ENCODE results near the gene CP.

CP gene

DNA sequence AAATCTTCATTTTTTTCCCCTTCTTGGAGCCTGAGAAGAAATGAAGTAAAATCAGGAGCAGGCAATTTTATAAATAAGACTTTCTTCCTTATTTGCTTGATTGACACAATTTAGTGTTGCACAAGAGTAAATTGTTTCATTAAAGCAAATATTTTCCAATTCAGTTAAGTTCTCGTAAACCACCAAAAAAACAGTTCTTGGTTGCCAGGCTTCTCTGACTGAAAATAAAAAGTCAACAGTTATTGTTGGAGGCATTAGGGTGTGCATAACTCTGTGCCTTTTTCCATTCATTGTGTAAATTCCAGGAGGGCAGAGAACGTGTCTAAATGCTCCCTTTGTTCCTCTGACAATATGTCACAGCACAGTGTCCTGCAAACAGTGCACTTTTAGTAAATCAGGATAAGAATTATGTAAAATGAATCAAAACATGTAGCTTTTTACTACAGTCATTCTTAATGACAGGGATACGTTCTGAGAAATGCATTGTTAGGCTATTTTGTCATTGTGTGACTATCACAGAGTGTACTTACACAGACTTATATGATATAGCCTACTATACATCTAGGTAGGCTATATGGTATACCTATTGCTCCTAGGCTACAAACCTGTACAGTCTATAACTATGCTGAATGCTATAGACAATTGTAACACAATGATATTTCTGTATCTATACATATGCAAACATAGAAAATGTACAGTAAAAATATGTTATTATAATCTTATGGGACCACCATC lies at the start of gene CP:
TSS of gene CP (minus strand) at position 47 of the 735 bp plus-strand sequence. CDS start at position 10, 37 bp downstream.
- Mint-ChIP-seq H3K27me3 (peaks cover 3% of the 10 kb centered on the region), H3K9me3 (no peaks in the 10 kb centered on the region), H3K36me3 (no peaks in the 10 kb centered on the region), H3K4me3 (no peak within 1 kb of the TSS), H3K27ac (no peak within 1 kb of the TSS), H3K4me1 (peaks cover 17% of the 10 kb centered on the region)

DNA sequence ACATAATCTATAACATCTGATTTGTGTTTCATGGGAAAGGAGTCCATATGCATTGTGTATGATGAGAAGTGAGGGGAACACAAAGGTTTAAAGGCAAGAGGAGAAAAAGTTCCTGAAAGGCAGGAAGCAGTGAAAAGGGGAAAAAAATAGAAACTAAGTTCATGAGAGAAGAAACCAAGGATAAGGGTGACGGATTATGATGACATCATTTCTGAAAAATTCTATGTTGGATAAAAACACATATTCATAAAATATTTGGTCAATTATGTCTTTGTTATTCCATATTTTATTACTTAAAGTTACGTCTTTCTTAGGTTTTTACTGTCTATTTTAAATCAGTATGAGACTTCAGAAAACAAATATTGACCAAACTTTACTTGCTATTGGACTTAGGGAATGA lies 48.6 kb upstream of the CP start:
- H3K9me3 Mint-ChIP-seq, result no peaks in the 10 kb centered on the region
- H3K4me3 Mint-ChIP-seq, result no peak overlapping the region
- H3K27me3 Mint-ChIP-seq, result no peaks in the 10 kb centered on the region
- H3K36me3 Mint-ChIP-seq, result no peaks in the 10 kb centered on the region
- no peaks in the 10 kb centered on the region for H3K4me1 Mint-ChIP-seq
- no peak overlapping the region for H3K27ac Mint-ChIP-seq

DNA sequence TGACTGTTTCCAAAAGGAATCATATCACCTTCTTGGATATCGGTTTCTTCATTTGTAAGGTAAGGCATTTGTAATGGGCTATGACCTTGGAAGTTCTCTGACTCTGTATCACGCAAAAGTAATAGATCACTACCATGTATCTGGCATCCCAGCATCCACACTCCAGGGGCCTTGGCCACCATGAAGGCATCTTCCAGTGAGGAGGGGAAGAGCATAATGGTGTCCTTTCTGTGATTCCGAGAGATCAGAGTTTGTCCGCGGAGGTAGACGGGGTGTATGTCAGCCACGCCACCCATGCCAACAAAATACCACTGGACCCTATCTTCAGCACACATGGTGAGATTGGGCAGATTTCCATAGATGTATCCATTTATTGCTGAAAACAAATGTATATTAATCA lies 48.1 kb upstream of the CP start:
- H3K27ac Mint-ChIP-seq, result no peak overlapping the region
- H3K4me1 Mint-ChIP-seq, result no peaks in the 10 kb centered on the region
- H3K27me3 Mint-ChIP-seq, result no peaks in the 10 kb centered on the region
- no peaks in the 10 kb centered on the region for H3K9me3 Mint-ChIP-seq
- H3K4me3 Mint-ChIP-seq, result no peak overlapping the region
- H3K36me3 Mint-ChIP-seq, result no peaks in the 10 kb centered on the region

DNA sequence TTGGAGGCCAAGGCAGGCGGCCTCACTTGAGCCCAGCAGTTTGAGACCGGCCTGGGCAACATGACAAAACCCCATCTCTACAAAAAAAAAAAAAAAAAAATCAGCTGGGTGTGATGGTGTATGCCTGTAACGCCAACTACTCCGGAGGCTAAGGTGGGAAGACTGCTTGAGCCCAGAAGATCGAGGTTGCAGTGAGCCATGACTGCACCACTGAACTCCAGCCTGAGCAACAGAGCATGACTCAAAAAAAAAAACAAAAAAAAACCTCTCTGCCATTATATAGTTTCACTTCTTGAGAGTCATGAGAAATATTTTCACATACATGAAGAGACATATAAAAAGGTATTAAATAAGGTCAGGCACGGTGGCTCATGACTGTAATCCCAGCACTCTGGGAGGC lies 45.9 kb upstream of the CP start:
- no peaks in the 10 kb centered on the region for H3K4me1 Mint-ChIP-seq
- H3K27me3 Mint-ChIP-seq, result no peaks in the 10 kb centered on the region
- H3K4me3 Mint-ChIP-seq, result no peak overlapping the region
- H3K27ac Mint-ChIP-seq, result no peak overlapping the region
- H3K9me3 Mint-ChIP-seq, result no peaks in the 10 kb centered on the region
- H3K36me3 Mint-ChIP-seq, result no peaks in the 10 kb centered on the region

- no peak overlapping the region for H3K27ac Mint-ChIP-seq
- H3K4me3 Mint-ChIP-seq, result no peak overlapping the region
- no peaks in the 10 kb centered on the region for H3K36me3 Mint-ChIP-seq
- H3K9me3 Mint-ChIP-seq, result no peaks in the 10 kb centered on the region
- H3K4me1 Mint-ChIP-seq, result no peaks in the 10 kb centered on the region
- no peaks in the 10 kb centered on the region for H3K27me3 Mint-ChIP-seq
These were observed 45.1 kb upstream of the CP start for GRCh38 chr3:149266736-149267135.

DNA sequence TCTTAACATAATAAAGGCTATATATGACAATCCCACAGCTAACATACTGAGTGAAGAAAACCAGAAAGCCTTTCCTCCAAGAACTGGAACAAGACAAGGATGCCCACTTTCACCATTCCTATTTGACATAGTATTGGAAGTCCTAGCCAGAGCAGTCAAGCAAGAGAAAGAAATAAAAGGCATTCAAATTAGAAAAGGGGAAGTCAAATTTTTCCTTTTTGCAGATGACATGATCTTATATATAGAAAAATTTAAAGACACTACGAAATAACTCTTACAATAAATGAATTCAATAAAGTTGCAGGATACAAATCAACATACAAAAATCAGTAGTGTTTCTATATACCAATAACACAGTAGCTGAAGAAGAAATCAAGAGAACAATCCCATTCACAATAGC lies 42.2 kb upstream of the CP start:
- no peaks in the 10 kb centered on the region for H3K36me3 Mint-ChIP-seq
- H3K9me3 Mint-ChIP-seq, result no peaks in the 10 kb centered on the region
- no peaks in the 10 kb centered on the region for H3K4me1 Mint-ChIP-seq
- no peak overlapping the region for H3K27ac Mint-ChIP-seq
- peaks cover 1% of the 10 kb centered on the region for H3K27me3 Mint-ChIP-seq
- H3K4me3 Mint-ChIP-seq, result no peak overlapping the region

- Mint-ChIP-seq H3K9me3 (no peaks in the 10 kb centered on the region), H3K4me1 (no peaks in the 10 kb centered on the region), H3K4me3 (no peak overlapping the region), H3K36me3 (no peaks in the 10 kb centered on the region), H3K27me3 (peaks cover 1% of the 10 kb centered on the region), H3K27ac (no peak overlapping the region)
These were observed 37.1 kb upstream of the CP start for GRCh38 chr3:149258714-149259113.

GRCh38 chr3:149258298-149258697 lies 36.7 kb upstream of the CP start:
- H3K4me1 Mint-ChIP-seq, result no peaks in the 10 kb centered on the region
- H3K36me3 Mint-ChIP-seq, result no peaks in the 10 kb centered on the region
- H3K4me3 Mint-ChIP-seq, result no peak overlapping the region
- no peak overlapping the region for H3K27ac Mint-ChIP-seq
- no peaks in the 10 kb centered on the region for H3K9me3 Mint-ChIP-seq
- peaks cover 1% of the 10 kb centered on the region for H3K27me3 Mint-ChIP-seq

DNA sequence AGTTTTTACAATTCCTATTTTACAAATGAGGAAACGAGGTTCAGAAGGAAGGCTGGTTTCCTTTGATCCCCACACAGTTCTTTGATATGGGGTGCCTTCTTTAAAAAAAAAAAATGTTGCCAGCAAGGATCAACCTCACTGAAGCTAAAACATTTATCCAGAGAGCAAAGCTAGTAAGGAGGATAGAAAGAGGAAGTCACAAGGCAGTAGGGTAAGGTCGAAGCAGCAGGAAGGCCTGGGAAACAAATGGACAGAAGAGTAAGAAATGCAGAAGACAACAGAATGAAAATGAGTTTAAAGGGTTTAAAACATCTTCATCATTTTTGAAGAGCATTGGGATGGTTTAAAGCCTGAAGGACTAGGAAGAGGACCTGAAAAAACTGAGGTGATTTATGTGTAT lies 30.6 kb upstream of the CP start:
- H3K36me3 Mint-ChIP-seq, result no peaks in the 10 kb centered on the region

DNA sequence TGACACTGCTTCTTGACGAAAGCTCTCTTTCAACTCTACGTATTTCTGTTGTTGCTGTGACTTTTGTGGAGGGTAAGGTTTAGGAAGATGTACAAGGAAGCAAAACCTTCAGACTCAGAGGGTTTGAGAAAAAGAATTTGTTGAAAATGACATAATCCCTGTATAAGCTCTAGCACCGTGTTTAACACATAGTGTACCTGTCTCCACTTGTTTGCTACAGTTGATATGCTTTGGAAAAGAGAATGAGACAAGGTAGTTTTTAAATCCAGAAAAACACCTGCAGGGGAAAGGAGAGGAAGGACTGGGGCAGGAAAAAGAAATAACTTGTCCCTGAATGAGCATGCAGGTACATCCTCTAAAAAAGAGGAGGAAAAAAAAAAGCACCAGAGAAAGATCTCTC lies 29.6 kb upstream of the CP start:
- Mint-ChIP-seq H3K27ac (no peak overlapping the region), H3K4me3 (no peak overlapping the region), H3K27me3 (peaks cover 2% of the 10 kb centered on the region), H3K9me3 (no peaks in the 10 kb centered on the region), H3K4me1 (peaks cover 15% of the 10 kb centered on the region), H3K36me3 (no peaks in the 10 kb centered on the region)

More for the DNA sequence above, 30.6 kb upstream of the CP start:
- H3K27me3 Mint-ChIP-seq, result peaks cover 2% of the 10 kb centered on the region
- H3K4me3 Mint-ChIP-seq, result no peak overlapping the region
- peaks cover 14% of the 10 kb centered on the region for H3K4me1 Mint-ChIP-seq
- H3K9me3 Mint-ChIP-seq, result no peaks in the 10 kb centered on the region
- no peak overlapping the region for H3K27ac Mint-ChIP-seq

DNA sequence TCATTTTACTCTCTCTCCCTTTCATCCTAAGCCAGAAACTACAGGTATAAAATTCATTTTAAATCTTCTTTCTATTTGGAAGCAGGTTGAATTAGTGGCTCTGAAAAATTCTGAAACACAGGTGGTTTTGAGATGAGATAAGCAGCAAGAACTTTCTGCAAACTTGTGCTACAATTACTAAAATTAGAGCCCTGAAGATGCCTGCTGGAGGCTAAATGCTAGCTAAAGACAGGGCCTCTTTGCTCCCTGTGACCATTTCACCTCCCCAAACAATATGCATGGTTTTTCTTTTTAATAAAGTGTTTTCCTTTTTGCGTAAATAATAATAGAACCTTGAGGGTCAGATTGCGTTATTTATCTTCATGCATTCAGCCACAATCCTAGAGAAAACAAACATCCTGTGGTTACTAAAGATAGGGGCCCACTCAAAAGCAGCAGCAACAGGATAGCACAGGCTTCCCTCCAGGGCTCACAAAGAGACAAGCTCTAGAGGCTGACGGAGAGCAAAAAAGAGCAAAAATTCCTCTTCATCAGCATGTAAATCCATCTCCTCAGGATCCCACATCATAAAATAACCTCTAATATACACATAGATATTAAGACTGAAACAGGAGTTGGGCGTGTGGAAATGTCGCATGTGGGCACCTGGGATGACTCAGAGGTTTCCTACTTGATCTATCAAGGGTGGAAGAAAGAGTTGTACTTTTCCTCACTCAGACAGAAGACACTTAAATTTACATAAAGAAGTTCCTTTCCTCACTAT lies 26.5 kb upstream of the CP start:
- no peaks in the 10 kb centered on the region for H3K36me3 Mint-ChIP-seq
- peaks cover 2% of the 10 kb centered on the region for H3K27me3 Mint-ChIP-seq
- H3K4me1 Mint-ChIP-seq, result peaks cover 23% of the 10 kb centered on the region
- no peaks in the 10 kb centered on the region for H3K9me3 Mint-ChIP-seq
- no peak overlapping the region for H3K4me3 Mint-ChIP-seq
- peak overlapping the region; percentile 14 for H3K27ac Mint-ChIP-seq

- Mint-ChIP-seq H3K4me3 (no peak overlapping the region), H3K4me1 (peaks cover 23% of the 10 kb centered on the region), H3K27ac (no peak overlapping the region), H3K9me3 (no peaks in the 10 kb centered on the region), H3K36me3 (no peaks in the 10 kb centered on the region), H3K27me3 (peaks cover 2% of the 10 kb centered on the region)
These were observed 25.5 kb upstream of the CP start for GRCh38 chr3:149247008-149247710.

- H3K27ac Mint-ChIP-seq, result no peak overlapping the region
- peak overlapping the region; percentile 27 for H3K4me3 Mint-ChIP-seq
- no peaks in the 10 kb centered on the region for H3K36me3 Mint-ChIP-seq
- H3K4me1 Mint-ChIP-seq, result peaks cover 23% of the 10 kb centered on the region
- H3K9me3 Mint-ChIP-seq, result no peaks in the 10 kb centered on the region
- peaks cover 2% of the 10 kb centered on the region for H3K27me3 Mint-ChIP-seq
These were observed 24.3 kb upstream of the CP start for GRCh38 chr3:149245738-149246451.

GRCh38 chr3:149243540-149243939 lies 21.9 kb upstream of the CP start:
- Mint-ChIP-seq H3K27ac (no peak overlapping the region), H3K4me3 (no peak overlapping the region), H3K9me3 (no peaks in the 10 kb centered on the region), H3K27me3 (no peaks in the 10 kb centered on the region), H3K4me1 (peaks cover 18% of the 10 kb centered on the region), H3K36me3 (no peaks in the 10 kb centered on the region)

DNA sequence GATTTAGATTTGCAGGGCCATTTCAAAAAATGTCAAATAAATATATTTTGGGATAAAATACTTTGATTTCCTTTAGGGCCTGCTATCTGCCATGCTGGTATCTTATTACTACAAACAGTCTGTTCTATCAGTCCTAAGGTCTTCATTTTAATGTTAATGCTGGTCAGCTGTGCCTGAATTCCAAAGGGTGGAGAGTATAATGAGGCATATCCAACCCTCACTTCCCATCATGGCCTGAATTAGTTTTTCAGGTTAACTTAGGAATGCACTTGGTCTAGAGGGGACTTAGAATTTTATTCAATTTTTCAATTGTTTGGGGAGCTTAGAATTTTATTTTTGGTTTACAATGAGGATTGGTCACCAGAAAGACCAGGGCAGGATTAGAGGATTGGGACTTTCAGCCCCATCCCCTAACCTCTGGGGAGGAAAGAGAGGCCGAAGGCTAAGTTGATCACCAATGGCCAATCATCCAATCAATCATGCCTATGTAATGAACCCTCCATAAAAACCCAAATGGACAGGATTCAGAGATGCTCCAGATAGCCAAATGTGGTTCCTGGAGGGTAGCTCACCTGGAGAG lies 17.8 kb upstream of the CP start:
- H3K4me3 Mint-ChIP-seq, result no peak overlapping the region
- H3K27ac Mint-ChIP-seq, result no peak overlapping the region
- no peaks in the 10 kb centered on the region for H3K9me3 Mint-ChIP-seq
- H3K36me3 Mint-ChIP-seq, result no peaks in the 10 kb centered on the region
- H3K4me1 Mint-ChIP-seq, result no peaks in the 10 kb centered on the region
- H3K27me3 Mint-ChIP-seq, result peaks cover 2% of the 10 kb centered on the region

All from activated naive CD4-positive, alpha-beta T cell treated with anti-CD3 and anti-CD28 coated beads, Interleukin-2, amount 50 U/mL, for 24 hours (primary cell).